GM21526 (cell line): ENCODE measurements around the gene NFATC1.

Experiments used
- ATAC-seq: cut with Tn5 transposase; IDR thresholded peaks from one replicate; pipeline ENCODE4 v1.9.1; 2021; ENCODE audit warnings: moderate library complexity; ENCODE audit not compliant: unreplicated experiment, low FRiP score

The NFATC1 gene

DNA sequence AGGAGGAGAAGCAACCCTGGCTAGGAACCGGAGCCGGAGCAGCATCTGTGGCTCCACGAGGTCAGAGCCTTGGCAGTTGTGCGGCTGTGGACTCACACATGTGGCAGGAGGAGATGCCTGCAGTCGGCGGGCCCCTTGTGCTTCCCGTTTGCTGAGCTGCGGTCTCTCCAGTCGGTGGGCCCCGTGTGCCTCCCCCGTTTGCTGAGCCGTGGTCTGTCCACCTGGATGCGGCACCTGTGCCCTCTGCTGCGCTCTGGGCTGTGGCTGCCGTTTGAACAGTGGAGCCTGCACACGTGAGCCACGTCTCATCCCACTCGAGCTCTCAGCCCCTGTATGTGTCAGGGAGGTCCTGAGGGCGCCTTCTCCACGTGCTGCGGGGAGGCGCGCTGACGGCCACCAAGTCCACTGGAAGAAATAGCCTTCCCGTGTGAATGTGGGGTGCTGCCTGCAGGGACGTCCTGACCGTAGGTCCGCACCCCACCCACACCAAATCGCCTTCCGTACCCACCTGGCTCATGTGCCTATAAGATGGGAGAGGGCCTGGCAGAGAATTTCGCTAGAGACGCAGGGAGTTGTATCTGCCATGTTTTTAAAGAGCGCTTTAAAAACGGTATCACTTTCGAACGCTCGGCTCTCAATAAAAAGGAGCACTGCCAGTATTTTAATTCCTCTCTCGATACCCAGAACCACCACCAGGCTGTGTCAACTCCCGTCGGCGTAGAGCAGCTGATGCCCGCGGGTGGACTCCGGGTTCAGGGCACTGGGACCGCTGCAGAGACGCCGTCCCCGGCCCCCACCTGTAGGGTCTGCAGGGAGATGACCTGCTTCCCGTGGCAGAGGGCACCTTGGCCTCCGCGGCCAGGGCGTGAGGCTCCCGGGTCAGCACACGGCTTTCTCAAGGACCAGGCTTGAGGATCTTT lies 117.0 kb downstream of the NFATC1 start:
- no peak for ATAC-seq

DNA sequence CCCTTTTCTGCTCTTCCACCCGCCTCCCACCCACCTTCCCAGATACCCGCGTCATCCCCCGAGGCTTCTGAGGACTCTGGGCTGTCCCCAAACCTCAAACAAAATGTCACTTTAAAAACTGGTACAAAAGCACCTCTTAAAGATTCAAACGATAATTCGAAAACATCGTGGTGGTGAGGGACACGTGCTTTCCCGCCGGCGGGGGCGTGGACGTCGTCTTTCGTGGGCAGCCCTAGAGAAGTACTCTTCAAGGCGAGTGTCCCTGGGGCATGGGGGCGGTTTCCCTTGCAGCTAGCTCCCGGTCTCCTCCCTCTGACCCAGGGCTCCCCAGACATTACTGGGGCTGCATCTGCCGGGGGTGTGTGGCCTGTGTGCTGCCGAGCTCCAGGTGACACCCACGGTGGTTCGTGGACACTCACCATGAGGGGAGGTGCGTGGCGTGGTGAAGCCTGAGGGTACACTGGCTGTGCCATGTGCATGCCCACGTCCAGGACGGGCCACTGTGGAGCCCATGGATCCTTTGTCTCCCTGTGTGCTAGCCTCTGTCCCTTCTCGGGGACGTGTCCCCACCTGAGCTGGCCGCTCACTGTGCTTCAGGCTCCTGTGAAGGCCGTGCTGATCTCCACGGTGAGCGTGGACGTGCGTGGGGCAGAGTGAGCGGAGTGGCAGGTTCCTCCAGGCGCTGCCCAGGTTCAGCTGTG lies 117.8 kb downstream of the NFATC1 start:
- ATAC-seq, result no peak

DNA sequence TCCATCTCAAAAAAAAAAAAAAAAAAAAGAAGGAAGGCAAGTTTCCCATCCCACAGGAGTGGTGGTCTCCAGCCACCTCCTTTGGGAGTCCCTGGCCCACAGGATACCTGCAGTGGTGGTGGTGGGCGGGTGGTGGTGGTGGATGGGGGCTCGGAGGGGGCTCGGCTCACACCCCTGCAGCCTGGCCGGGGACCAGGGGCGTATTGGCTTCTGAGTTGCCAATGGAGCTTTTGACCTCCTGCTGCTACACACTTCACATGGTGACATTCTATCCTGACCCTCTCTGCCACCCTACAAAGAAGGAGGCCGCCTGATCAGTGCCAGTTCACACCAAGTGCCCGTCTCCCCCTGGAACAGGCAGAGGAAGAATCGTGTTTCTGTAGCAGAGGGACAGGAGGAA lies 119.6 kb downstream of the NFATC1 start:
- ATAC-seq, result no peak

DNA sequence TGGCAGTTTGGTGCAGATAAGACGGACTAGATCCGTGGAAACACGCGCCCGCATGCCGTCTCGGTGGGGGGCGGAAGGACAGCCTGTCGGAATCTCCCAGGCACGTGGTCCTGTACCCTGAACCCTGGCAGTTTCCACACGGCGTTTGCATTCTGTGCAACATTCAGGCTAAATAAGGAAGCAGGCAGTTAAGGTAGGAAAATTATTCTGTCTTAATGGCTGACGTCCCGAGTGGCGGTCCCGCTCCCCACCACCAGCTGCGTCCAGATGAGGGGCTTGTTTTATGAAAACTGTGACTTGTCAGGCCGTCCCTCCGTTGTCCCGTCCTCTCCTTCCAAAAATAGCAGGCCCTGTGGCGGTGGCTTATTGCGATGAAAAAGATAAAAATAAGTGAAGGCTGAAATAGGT lies 120.2 kb downstream of the NFATC1 start:
- ATAC-seq, result no peak

DNA sequence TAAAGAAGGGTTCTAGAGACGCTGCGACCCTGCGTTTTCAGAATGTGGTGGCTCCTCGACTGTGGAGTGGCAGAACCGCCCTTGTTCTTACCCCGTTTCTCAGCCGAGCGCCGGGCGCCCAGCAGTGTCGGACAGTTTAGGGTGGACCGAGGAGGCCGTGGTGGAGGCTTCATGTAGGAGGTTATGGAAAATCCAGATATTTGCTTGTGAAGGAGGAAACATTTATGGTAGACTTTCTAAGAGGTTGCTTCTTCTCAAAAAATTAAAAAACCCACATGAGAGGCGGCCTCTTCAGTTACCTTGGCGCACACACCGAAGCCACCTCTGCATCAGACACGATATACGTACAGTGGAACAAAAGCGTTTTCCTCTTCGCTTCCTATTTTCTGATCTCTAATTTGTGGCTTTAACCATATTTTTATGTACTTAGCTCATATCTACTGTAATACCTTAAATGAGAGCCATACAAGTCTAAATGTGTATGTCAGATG lies 120.8 kb downstream of the NFATC1 start:
- no peak for ATAC-seq

DNA sequence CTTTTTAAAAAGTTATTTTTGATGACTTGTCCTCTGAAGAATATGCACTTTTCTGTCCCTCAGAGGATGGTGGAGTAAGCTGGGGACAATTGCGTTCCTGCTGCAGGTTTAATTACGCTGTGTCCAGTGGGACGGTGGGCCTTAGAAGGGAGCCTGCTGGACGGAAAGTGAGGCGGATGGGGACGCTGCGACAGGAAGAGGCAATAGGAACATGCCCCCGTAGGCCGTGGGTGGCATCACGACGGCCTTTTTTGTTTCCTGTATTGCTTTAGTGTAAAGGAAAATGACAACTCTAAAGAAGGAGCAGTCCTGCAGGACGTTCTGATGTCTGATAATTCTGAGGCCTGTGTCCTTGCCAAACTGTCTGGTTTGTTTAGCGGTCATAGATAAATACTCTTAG lies 121.6 kb downstream of the NFATC1 start:
- ATAC-seq, result no peak

DNA sequence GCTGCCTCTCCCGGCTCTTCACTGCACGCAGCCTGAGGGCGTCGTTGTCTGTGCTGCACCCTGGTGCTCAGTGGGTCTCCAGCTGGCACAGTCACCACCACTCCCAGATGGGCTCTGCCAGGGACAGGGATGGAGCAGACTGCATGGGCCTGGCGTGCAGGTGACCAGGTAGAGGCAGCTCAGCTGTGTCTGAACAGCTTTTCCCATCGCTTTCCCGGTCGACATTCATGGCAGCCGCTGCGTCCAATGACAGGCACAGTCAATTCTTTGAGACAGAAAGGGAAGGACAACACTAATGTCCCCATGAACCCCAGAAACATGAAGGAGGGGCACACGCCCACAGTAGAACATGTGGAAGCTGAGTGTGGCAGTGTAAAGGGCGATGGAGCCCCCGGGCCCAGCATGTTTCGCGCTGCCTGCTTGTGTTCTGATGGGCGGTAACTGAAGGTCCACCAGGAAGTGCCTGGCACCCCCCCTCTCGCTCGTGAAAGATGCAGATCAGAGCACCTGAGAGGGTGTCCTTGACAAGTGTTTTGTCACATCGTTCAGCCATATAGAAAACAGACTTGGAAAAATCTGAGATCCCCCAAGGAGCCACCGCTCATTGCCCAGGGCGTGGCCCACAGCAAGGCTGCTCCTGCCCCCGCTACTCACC lies 122.4 kb downstream of the NFATC1 start:
- no peak for ATAC-seq

DNA sequence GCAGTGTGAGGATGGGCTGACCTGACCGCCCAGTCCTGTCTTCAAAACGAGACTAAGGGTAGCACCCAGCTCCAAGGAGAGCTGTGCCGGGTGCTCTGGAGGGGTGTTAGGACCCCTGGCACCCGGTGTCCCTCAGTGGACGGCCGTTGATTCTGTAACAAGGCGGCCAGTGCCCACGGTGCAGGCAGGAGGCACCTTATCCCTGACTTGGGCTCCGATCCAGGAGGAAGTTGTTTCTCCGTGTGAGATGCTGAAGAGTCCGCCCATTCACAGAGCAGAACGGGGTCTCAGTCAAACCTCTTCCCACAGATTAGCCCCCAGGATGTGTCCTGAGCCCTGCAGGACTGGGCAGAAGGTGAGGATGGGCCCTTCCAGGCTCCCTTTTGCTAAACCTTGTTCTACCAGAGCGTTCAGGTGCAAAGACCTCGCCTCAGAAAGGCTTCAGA lies 123.0 kb downstream of the NFATC1 start:
- no peak for ATAC-seq

DNA sequence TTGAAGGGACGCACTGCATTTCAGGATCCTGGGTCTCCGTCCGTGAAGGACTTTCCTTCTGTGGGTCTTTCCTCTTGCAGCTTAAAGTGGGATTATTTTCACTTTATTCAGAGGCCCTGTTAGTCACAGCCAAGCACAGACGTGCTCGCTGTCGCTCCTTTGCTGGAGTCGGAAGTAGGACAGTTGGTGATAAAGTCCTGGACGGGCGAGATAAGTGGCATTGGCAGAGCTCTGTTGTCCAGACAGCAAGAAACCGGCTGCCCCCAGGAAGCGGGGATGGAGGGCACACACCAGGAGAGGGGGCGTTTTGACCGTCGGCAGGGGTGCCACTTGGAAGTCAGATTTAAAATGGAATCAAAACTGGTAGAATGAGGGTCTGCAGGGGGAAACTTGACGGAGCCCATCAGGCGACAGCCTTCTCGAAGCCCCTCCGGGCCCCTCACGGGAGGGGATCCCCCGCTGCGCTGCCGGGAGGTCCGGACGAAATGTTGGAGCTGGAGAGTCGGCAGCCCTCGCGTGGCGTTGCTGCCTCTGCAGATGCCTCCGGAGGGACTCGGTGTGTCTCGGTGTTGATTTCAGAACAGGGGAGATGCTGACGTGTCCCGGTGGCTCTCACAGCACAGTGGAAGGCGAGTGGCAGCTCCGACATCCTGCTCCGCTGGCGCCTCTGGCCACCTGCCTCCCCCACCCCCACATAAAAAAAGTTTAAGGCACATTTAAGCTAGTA lies 124.2 kb downstream of the NFATC1 start:
- no peak for ATAC-seq

DNA sequence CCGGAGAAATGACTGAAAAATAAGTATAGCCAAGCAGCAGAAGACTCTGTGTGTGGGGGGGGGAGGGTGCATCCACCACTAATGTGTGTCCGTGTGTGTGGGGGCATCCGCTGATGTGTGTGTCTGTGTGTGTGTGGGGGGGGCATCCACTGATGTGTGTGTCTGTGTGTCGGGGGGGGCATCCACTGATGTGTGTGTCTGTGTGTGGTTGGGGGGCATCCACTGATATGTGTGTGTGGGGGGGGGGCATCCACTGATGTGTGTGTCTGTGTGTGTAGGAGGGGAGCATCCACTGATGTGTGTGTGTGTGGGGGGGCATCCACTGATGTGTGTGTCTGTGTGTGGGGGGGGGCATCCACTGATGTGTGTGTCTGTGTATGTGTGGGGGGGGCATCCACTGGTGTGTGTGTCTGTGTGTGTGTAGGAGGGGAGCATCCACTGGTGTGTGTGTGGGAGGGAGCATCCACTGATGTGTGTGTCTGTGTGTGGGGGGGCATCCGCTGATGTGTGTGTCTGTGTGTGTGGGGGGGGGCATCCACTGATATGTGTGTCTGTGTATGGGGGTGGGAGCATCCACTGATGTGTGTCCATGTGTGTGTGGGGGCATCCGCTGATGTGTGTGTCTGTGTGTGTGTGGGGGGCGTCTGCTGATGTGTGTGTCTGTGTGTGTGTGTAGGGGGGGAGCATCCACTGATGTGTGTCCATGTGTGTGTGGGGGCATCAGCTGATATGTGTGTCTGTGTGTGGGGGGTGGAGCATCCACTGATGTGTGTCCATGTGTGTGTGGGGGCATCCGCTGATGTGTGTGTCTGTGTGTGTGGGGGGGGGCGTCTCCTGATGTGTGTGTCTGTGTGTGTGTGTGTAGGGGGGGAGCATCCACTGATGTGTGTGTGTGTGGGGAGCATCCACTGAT lies 125.0 kb downstream of the NFATC1 start:
- no peak for ATAC-seq

DNA sequence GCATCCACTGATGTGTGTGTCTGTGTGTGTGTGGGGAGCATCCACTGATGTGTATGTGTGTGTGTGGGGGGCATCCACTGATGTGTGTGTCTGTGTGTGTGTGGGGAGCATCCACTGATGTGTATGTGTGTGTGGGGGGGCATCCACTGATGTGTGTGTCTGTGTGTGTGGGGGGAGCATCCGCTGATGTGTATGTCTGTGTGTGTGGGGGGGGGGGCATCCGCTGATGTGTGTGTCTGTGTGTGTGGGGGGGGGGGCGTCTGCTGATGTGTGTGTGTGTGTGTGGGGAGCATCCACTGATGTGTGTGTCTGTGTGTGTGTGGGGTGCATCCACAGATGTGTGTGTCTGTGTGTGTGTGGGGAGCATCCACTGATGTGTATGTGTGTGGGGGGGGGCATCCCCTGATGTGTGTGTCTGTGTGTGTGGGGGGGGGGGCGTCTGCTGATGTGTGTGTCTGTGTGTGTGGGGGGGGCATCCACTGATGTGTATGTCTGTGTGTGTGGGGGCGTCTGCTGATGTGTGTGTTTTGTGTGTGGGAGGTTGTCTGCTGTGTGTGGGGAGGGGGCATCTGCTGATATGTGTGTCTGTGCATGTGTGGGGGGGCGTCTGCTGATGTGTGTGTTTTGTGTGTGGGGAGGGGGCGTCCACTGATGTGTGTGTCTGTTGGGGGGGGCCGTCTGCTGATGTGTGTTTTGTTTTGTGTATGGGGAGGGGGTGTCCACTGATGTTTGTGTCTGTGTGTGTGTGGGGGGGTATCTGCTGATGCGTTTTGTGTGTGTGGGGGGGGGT lies 125.9 kb downstream of the NFATC1 start:
- ATAC-seq, result no peak

DNA sequence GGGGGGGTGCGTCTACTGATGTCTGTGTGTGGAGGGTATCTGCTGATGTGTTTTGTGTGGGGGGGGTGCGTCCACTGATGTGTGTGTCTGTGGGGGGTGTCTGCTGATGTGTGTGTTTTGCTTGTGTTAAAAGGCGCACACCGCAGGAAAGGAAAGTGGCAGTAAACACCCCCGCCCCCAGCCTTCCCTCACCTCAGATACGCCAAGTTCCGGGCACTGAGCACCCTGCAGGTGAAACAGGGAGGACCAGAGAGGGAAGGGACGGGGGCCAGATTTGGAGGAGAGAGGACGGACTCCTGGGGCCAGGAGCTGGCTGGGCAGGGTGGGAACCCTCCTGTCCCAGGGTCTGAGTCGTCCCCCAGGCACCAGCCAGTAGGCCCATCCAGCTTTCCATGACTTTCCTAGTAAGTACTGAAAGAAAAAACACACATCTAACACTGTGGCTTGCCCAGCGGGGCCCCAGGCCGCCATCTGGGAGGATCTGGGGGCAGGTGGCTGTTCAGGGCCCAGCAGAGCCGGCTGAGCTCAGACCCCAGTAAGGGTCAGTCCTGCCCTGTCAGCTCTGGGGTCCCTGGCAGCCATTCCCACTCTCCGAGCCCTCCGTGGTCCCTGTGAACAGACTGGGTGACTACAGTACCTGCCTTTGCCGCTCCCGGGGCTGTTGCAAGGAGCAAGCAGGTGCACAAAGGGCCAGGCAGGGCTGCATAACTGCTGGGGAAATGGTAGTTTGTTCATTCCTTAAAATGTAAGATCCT lies 126.9 kb downstream of the NFATC1 start:
- peak; percentile 15 for ATAC-seq

DNA sequence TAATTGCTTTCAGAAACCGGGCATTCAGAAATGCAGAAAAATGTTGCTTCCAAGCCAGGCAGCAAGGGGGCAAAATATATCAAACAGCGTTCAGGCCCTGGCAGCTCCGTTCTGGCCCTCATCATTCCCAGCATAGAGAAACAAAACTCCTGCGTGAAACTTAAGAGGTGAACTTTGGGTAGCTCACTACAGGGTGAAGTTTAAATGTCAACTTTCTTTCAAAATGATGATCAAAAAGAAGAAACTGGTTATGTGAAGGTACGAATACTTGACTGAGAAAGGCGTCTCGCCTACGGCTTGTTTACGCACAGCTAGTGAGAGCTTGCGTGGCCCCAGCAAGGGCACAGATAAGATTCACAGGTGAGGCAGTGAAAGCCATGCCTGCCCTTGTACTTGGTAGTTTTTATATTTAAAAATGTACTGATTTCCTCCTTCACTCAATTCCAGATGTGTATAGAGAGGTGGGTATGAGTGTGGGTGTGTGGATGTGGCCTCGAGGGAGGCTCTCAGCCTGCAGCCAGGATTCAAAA lies 127.5 kb downstream of the NFATC1 start:
- ATAC-seq, result peak; percentile 47

DNA sequence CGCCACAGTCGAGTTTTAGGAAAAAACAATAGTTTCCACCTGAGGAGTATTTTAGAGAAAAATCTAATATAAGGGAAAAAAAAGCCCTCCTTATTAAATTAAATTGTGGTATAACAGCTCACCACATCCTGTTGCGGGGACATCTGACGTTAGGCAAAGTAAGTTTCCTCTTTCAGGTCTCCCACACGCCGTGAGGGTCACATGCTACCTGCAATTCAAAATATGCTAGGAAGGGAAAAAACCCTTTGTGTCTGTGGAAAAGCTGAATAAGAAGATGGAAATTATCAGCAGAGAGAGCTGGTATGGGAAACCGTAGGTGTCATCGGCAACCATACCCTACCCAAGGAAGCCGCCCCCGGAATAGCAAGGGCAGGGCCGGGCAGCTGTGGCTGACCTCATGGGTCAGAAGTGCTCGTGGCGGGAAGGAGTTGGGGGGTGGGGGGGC lies 128.0 kb downstream of the NFATC1 start:
- peak; percentile 55 for ATAC-seq

DNA sequence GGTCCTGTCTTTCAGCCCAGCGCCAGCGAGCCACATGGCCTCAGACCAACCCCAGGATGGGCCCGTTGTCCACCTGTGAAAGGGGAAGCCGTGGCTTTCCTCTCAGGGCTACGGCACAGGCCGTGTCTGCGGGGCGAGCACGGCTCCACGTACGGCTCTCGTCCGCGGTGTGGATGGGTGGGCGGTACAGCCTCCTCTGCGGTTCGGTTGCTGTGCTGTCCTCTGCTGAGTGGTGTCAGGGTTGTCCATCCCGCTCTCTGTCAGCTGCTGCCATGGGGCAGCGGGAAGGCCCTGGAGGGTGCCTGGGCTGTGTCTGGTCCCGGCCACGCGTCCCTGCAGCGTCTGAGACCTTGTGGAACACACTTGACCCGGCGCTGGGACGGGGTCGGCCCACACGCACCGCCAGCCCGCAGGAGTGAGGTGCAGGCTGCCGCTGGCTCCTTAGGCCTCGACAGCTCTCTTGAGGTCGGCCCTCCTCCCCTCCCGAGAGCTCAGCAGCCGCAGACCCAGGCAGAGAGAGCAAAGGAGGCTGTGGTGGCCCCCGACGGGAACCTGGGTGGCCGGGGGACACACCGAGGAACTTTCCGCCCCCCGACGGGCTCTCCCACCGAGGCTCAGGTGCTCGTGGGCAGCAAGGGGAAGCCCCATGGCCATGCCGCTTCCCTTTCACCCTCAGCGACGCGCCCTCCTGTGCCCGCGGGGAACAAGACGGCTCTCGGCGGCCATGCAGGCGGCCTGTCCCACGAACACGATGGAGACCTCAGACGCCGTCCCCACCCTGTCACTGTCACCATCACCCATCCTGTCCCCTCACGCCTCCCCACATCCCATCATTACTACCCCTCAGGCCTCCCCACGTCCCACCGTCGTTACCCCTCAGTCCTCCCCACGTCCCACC lies 128.7 kb downstream of the NFATC1 start:
- ATAC-seq, result peak; percentile 41
